GM23338 (cell line): Measurements from ENCODE around the gene TIA1.

Experiments used
- CTCF ChIP-seq, 2 experiments: fragments of 200-600 bp in 1 of 2; sonication (generic) in 1 of 2; conservative IDR thresholded peaks; 2 replicates each; pipeline versions ENCODE4 v1.5.1 to v1.6.1; 2016 to 2017; ENCODE audit warnings: antibody characterized with exemption in 2 of 2, low read depth in 2 of 2, mild to moderate bottlenecking in 2 of 2, moderate library complexity in 1 of 2
- EZH2 ChIP-seq: fragments of 200-600 bp; sonication (generic); IDR thresholded peaks from one replicate; pipeline ENCODE4 v1.8.0; 2017; ENCODE audit warnings: antibody characterized with exemption, mild to moderate bottlenecking, low read depth; ENCODE audit not compliant: unreplicated experiment
- EZH2phosphoT487 ChIP-seq: fragments of 200-600 bp; sonication (generic); IDR thresholded peaks from one replicate; pipeline ENCODE4 v1.8.1; 2018; ENCODE audit warnings: antibody characterized with exemption; ENCODE audit not compliant: unreplicated experiment
- JUNB ChIP-seq: IDR thresholded peaks from one replicate; pipeline ENCODE4 v1.6.1; 2016; ENCODE audit warnings: antibody characterized with exemption; ENCODE audit not compliant: unreplicated experiment
- NANOG ChIP-seq: IDR thresholded peaks from 2 replicates; pipeline ENCODE4 v1.6.1; 2016; ENCODE audit warnings: antibody characterized with exemption, borderline replicate concordance
- POLR2AphosphoS5 ChIP-seq: IDR thresholded peaks from 2 replicates; pipeline ENCODE4 v1.6.1; 2016; ENCODE audit warnings: antibody characterized with exemption, low read depth
- ZNF114 ChIP-seq: fragments of 250-450 bp; sonication (Bioruptor Pico); IDR thresholded peaks from 2 replicates; pipeline ENCODE4 v1.5.0; 2020; ENCODE audit warnings: mild to moderate bottlenecking, moderate library complexity
- TF ChIP-seq, protein P1 (sequence below): fragments of 250-450 bp; sonication (Bioruptor Pico); IDR thresholded peaks from 2 replicates; pipeline ENCODE4 v1.5.0; 2020; ENCODE audit warnings: mild to moderate bottlenecking, moderate library complexity

DNA sequence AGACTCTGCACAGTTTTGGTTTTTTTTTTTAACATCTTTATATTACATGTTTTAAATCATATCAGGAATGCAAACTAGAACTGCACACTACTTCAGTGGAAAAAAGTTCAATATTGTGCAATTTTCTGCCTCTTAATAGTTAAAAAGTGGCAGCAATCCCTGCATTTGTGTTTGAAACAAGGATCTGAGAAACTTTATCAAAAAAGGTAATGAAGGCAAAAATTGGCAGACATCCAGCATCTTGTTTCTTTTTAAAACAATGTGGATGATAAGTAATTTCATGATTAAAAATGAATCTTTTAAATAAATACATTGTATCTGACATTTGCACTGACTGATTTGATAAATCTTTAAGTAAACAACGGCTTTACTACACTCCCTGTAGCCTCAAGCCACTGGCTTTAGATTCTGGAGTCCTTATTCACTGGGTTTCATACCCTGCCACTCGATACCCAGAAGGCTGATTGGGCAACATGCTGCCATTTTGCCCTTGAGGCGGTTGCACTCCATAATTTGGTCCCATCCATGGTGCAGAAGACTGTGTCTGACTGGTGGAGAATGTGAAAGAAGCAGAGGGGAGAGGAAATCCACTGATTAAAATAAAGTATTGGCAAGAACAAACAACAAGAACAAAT is 36.0 kb downstream of the TIA1 start:
- no peak for TF ChIP-seq CTCF (conservative IDR thresholded peaks at IDR 0.05; ENCODE audit: low read depth in 2 of 2)
- TF ChIP-seq JUNB, result no peak
- TF ChIP-seq EZH2, result no peak
- no peak for TF ChIP-seq ZNF114 (CRISPR knock-in tag)
- TF ChIP-seq EZH2phosphoT487, result no peak
- TF ChIP-seq, protein P1, sequence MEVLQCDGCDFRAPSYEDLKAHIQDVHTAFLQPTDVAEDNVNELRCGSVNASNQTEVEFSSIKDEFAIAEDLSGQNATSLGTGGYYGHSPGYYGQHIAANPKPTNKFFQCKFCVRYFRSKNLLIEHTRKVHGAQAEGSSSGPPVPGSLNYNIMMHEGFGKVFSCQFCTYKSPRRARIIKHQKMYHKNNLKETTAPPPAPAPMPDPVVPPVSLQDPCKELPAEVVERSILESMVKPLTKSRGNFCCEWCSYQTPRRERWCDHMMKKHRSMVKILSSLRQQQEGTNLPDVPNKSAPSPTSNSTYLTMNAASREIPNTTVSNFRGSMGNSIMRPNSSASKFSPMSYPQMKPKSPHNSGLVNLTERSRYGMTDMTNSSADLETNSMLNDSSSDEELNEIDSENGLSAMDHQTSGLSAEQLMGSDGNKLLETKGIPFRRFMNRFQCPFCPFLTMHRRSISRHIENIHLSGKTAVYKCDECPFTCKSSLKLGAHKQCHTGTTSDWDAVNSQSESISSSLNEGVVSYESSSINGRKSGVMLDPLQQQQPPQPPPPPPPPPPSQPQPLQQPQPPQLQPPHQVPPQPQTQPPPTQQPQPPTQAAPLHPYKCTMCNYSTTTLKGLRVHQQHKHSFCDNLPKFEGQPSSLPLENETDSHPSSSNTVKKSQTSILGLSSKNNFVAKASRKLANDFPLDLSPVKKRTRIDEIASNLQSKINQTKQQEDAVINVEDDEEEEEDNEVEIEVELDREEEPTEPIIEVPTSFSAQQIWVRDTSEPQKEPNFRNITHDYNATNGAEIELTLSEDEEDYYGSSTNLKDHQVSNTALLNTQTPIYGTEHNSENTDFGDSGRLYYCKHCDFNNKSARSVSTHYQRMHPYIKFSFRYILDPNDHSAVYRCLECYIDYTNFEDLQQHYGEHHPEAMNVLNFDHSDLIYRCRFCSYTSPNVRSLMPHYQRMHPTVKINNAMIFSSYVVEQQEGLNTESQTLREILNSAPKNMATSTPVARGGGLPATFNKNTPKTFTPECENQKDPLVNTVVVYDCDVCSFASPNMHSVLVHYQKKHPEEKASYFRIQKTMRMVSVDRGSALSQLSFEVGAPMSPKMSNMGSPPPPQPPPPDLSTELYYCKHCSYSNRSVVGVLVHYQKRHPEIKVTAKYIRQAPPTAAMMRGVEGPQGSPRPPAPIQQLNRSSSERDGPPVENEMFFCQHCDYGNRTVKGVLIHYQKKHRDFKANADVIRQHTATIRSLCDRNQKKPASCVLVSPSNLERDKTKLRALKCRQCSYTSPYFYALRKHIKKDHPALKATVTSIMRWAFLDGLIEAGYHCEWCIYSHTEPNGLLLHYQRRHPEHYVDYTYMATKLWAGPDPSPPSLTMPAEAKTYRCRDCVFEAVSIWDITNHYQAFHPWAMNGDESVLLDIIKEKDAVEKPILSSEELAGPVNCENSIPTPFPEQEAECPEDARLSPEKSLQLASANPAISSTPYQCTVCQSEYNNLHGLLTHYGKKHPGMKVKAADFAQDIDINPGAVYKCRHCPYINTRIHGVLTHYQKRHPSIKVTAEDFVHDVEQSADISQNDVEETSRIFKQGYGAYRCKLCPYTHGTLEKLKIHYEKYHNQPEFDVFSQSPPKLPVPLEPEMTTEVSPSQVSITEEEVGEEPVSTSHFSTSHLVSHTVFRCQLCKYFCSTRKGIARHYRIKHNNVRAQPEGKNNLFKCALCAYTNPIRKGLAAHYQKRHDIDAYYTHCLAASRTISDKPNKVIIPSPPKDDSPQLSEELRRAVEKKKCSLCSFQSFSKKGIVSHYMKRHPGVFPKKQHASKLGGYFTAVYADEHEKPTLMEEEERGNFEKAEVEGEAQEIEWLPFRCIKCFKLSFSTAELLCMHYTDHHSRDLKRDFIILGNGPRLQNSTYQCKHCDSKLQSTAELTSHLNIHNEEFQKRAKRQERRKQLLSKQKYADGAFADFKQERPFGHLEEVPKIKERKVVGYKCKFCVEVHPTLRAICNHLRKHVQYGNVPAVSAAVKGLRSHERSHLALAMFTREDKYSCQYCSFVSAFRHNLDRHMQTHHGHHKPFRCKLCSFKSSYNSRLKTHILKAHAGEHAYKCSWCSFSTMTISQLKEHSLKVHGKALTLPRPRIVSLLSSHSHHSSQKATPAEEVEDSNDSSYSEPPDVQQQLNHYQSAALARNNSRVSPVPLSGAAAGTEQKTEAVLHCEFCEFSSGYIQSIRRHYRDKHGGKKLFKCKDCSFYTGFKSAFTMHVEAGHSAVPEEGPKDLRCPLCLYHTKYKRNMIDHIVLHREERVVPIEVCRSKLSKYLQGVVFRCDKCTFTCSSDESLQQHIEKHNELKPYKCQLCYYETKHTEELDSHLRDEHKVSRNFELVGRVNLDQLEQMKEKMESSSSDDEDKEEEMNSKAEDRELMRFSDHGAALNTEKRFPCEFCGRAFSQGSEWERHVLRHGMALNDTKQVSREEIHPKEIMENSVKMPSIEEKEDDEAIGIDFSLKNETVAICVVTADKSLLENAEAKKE (CRISPR knock-in tag), result no peak
- no peak for TF ChIP-seq NANOG
- no peak for TF ChIP-seq POLR2AphosphoS5
